ENCODE measurements around the gene CDKN2B-AS1. TPM values are rescaled to one million over a fixed set of nuclear protein-coding genes. Genes with fewer than 3 reads are reported as not detected.

The CDKN2B-AS1 gene
- total and polyA plus RNA-seq, 8 donors = 0.18 to 1.6 (median 0.36) TPM

GRCh38 chr9:22120595-22120994 is 126.0 kb downstream of the CDKN2B-AS1 start:
- no peak for TF ChIP-seq CTCF (IDR thresholded peaks at IDR 0.05)
- ATAC-seq = no peak
- intact Hi-C loops (cut with DNase I) = loop anchor here in 1 of 2 donors (10.0 kb wide), 1 partner anchor 306 kb away; no protein-coding TSS in a partner anchor

GRCh38 chr9:22124263-22125011 is 129.8 kb downstream of the CDKN2B-AS1 start:
- ATAC-seq (peak; percentile 83), DNase-seq (no peak)
- Histone ChIP-seq H3K36me3 (no peaks in the 10 kb centered on the region), H3K9me3 (no peaks in the 10 kb centered on the region), H3K4me1 (no peaks in the 10 kb centered on the region), H3K27ac (no peak overlapping the region), H3K27me3 (no peaks in the 10 kb centered on the region), H3K4me3 (no peak overlapping the region)
- TF ChIP-seq CTCF (IDR thresholded peaks at IDR 0.05) = no peak
- intact Hi-C loops (cut with DNase I) = loop anchor here in 1 of 2 donors (10.0 kb wide), 1 partner anchor 310 kb away; no protein-coding TSS in a partner anchor

More at GRCh38 chr9:22120595-22120994, 126.0 kb downstream of the CDKN2B-AS1 start:
- DNase-seq = no peak
- H3K27ac ChIP-seq = no peak overlapping the region
- H3K4me1 ChIP-seq = peaks cover 8 to 12% of the 10 kb centered on the region in 2 donors
- H3K9me3 ChIP-seq = no peaks in the 10 kb centered on the region
- H3K36me3 ChIP-seq = no peaks in the 10 kb centered on the region
- H3K27me3 ChIP-seq = no peaks in the 10 kb centered on the region
- no peak overlapping the region for H3K4me3 ChIP-seq

GRCh38 chr9:22129133-22129532 is 134.5 kb downstream of the CDKN2B-AS1 start:
- H3K27me3 ChIP-seq = no peaks in the 10 kb centered on the region
- H3K36me3 ChIP-seq = no peaks in the 10 kb centered on the region
- peak; percentile 41 for ATAC-seq
- no peak overlapping the region for H3K4me3 ChIP-seq
- H3K4me1 ChIP-seq = no peaks in the 10 kb centered on the region
- intact Hi-C loops (cut with DNase I) = loop anchor here in 1 of 2 donors (10.0 kb wide), 1 partner anchor 314 kb away; no protein-coding TSS in a partner anchor
- H3K9me3 ChIP-seq = no peaks in the 10 kb centered on the region
- no peak for TF ChIP-seq CTCF (IDR thresholded peaks at IDR 0.05)
- no peak overlapping the region for H3K27ac ChIP-seq
- DNase-seq = no peak

GRCh38 chr9:22129633-22130032 is 135.0 kb downstream of the CDKN2B-AS1 start:
- DNase-seq = no peak
- Histone ChIP-seq H3K27me3 (no peaks in the 10 kb centered on the region), H3K4me3 (no peak overlapping the region), H3K4me1 (no peaks in the 10 kb centered on the region), H3K36me3 (no peaks in the 10 kb centered on the region), H3K9me3 (no peaks in the 10 kb centered on the region), H3K27ac (no peak overlapping the region)
- intact Hi-C loops (cut with DNase I) = loop anchor here in 1 of 2 donors (10.0 kb wide), 1 partner anchor 315 kb away; no protein-coding TSS in a partner anchor
- ATAC-seq = peak; percentile 90
- no peak for TF ChIP-seq CTCF (IDR thresholded peaks at IDR 0.05)

- no peak for TF ChIP-seq CTCF (IDR thresholded peaks at IDR 0.05)
- Histone ChIP-seq H3K4me3 (no peak overlapping the region), H3K27me3 (no peaks in the 10 kb centered on the region), H3K27ac (no peak overlapping the region), H3K36me3 (no peaks in the 10 kb centered on the region), H3K9me3 (no peaks in the 10 kb centered on the region), H3K4me1 (no peaks in the 10 kb centered on the region)
- ATAC-seq (no peak), DNase-seq (no peak)
- intact Hi-C loops (cut with DNase I) = no loop called here
Observed at GRCh38 chr9:22131817-22132216, 137.2 kb downstream of the CDKN2B-AS1 start.
